Gastrocnemius medialis (tissue), 4 donors: ENCODE results near the gene SYCP2. TPM values are rescaled to one million over a fixed set of nuclear protein-coding genes. Genes with fewer than 3 reads are reported as not detected.

Experiments
- ATAC-seq, 2 donors: fragments of 150-250 bp; one replicate each; pipeline ENCODE4 v1.9.1; 2016
- DNase-seq, 2 donors: peaks; one replicate each; pipeline ENCODE4 v3.0.0-alpha.2; 2019
- H3K27ac ChIP-seq, 4 donors: fragments of 200-600 bp; sonication (generic); 1 replicate in 1 of 4; 2 replicates in 3 of 4; pipeline ENCODE4 v1.5.1; 2016 to 2018; ENCODE audit warnings: mild to moderate bottlenecking in 2 of 4, moderate library complexity in 1 of 4
- H3K27me3 ChIP-seq, 3 donors: fragments of 200-600 bp; sonication (generic) in 2 of 3; 1 replicate in 1 of 3; 2 replicates in 2 of 3; pipeline versions ENCODE4 v1.5.1 to v1.6.0; 2016 to 2019; ENCODE audit warnings: mild to moderate bottlenecking in 1 of 3, moderate library complexity in 1 of 3
- H3K36me3 ChIP-seq, 2 donors: fragments of 200-600 bp; sonication (generic) in 1 of 2; one replicate each; pipeline ENCODE4 v1.5.1; 2017 to 2018
- H3K4me1 ChIP-seq, 2 donors: fragments of 200-600 bp; sonication (generic) in 1 of 2; one replicate each; pipeline ENCODE4 v1.5.1; 2016 to 2017; ENCODE audit warnings: mild to moderate bottlenecking in 2 of 2
- H3K4me3 ChIP-seq, 4 donors: fragments of 200-600 bp; sonication (generic) in 3 of 4; 1 replicate in 1 of 4; 2 replicates in 3 of 4; pipeline ENCODE4 v1.5.1; 2016 to 2019; ENCODE audit warnings: mild to moderate bottlenecking in 2 of 4
- H3K9me3 ChIP-seq, 3 donors: fragments of 200-600 bp; sonication (generic) in 2 of 3; 1 replicate in 1 of 3; 2 replicates in 2 of 3; pipeline ENCODE4 v1.5.1; 2016 to 2019
- CTCF ChIP-seq, 5 experiments: fragments of 450-650 bp in 3 of 5; fragments of 200-600 bp in 2 of 5; sonication (generic) in 2 of 5; IDR thresholded peaks in 4 of 5; conservative IDR thresholded peaks in 1 of 5; 1 replicate in 4 of 5; 2 replicates in 1 of 5; pipeline ENCODE4 v1.5.1; 2016 to 2019; ENCODE audit warnings: antibody characterized with exemption in 5 of 5, mild to moderate bottlenecking in 3 of 5, moderate library complexity in 3 of 5
- POLR2A ChIP-seq, 2 donors: fragments of 450-650 bp; IDR thresholded peaks; one replicate each; pipeline ENCODE4 v1.6.1; 2017; ENCODE audit warnings: antibody characterized with exemption in 2 of 2, mild to moderate bottlenecking in 2 of 2, moderate library complexity in 2 of 2
- in situ Hi-C, 4 donors: fragments of 200-750 bp; cut with MboI; loops; one replicate each; pipeline versions ENCODE4 v1.15.0 to v1.8.0; 2017; ENCODE audit warnings: low sequenced_read_pairs in 4 of 4
- intact Hi-C: fragments of 100-400 bp; cut with DNase I; formaldehyde crosslinking; loops from one replicate; pipeline ENCODE4 v1.15.1; 2023; ENCODE audit warnings: low total_unique reads
- total RNA-seq, 4 donors: library from RNA; depleted of rRNA; stranded (reverse); fragments of >200 nt; gene quantifications; one replicate each; pipeline versions ENCODE4 v1.1.0 to v1.2.3, GENCODE V29; 2016

Gene SYCP2
- total RNA-seq, 4 donors from 2014 or later = 0.10 to 0.78 (median 0.39) TPM

- H3K9me3 ChIP-seq = no peaks in the 10 kb centered on the region
- H3K27ac ChIP-seq = peak overlapping the region in 1 of 4 donors; percentile 28
- ATAC-seq (no peak), DNase-seq (no peak)
- in situ Hi-C loops = no loop called here
- no peak overlapping the region for H3K4me3 ChIP-seq
- no peaks in the 10 kb centered on the region for H3K36me3 ChIP-seq
- H3K27me3 ChIP-seq = no peaks in the 10 kb centered on the region
- TF ChIP-seq CTCF (IDR thresholded peaks at IDR 0.05 in 4 of 5, conservative IDR thresholded peaks at IDR 0.05 in 1 of 5) (no peak), POLR2A (IDR thresholded peaks at IDR 0.05) (no peak)
- H3K4me1 ChIP-seq = no peaks in the 10 kb centered on the region
- intact Hi-C loops = no loop called here
Observed at GRCh38 chr20:59819496-59820203, 113.8 kb downstream of the SYCP2 start.

DNA sequence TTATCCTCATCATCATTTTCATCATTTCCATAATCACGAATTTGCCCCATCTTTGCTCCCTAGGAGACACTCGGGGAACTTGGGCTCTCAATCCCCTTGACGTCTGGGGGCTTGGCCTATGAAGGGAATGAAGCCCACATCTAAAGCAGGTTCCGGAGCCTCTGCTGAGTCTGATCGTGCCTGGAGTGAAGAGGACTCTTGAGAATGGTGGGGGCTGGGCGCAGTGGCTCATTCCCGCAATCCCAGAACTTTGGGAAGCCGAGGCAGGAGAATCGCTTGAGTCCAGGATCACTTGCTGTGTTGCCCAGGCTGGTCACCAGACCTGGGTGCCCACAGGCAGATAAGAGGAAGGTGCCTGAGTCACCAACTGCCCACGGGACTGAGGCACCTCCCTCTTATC, 114.5 kb downstream of the SYCP2 start:
- Histone ChIP-seq H3K36me3 (no peaks in the 10 kb centered on the region), H3K4me1 (no peaks in the 10 kb centered on the region), H3K27me3 (no peaks in the 10 kb centered on the region), H3K27ac (no peak overlapping the region), H3K4me3 (no peak overlapping the region), H3K9me3 (no peaks in the 10 kb centered on the region)
- no peak for TF ChIP-seq CTCF (IDR thresholded peaks at IDR 0.05 in 4 of 5, conservative IDR thresholded peaks at IDR 0.05 in 1 of 5)
- TF ChIP-seq POLR2A (IDR thresholded peaks at IDR 0.05) = no peak
- ATAC-seq (no peak), DNase-seq (no peak)
- intact Hi-C loops = no loop called here
- in situ Hi-C loops = no loop called here

DNA sequence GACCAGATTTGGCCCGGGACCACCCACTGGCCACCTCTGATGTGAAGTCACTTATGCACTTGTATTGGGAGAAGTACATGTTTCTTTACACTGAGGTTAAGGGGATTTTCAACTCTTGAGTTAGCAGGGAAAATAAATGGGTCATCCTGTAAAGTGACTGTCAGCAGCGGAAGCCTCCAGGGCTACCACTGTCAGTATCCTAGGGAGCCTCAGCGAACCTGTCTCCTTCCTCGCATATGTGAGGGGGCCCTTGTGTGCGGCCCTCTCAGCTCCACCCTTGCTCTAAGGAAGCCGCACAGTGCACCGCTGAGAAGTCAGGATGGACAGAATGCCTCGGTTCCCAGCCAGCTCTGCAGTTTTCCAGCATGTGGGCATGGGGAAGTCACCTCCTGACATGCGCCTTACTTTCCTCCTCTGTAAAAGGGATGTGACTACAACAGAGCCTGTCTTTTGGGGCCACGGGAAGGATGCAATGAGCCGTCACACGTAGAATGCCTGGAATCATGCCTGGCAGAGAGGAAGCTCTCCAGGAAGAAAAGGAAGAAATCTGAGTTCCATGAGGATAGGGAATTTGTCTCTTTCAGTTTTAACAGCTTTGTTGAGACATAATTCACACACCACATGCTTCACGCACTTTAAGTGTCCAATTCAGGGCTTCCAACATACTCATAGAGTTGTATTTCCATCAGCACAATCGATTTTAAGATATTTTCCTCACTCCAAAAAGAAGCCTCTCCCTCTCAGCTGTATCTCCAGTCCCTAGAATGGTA, 115.4 kb downstream of the SYCP2 start:
- no peaks in the 10 kb centered on the region for H3K4me1 ChIP-seq
- H3K27me3 ChIP-seq = no peaks in the 10 kb centered on the region
- H3K36me3 ChIP-seq = no peaks in the 10 kb centered on the region
- in situ Hi-C loops = no loop called here
- no peak overlapping the region for H3K27ac ChIP-seq
- intact Hi-C loops = no loop called here
- H3K4me3 ChIP-seq = no peak overlapping the region
- ATAC-seq (no peak), DNase-seq (no peak)
- H3K9me3 ChIP-seq = no peaks in the 10 kb centered on the region
- TF ChIP-seq CTCF (IDR thresholded peaks at IDR 0.05 in 4 of 5, conservative IDR thresholded peaks at IDR 0.05 in 1 of 5) (no peak), POLR2A (IDR thresholded peaks at IDR 0.05) (no peak)

DNA sequence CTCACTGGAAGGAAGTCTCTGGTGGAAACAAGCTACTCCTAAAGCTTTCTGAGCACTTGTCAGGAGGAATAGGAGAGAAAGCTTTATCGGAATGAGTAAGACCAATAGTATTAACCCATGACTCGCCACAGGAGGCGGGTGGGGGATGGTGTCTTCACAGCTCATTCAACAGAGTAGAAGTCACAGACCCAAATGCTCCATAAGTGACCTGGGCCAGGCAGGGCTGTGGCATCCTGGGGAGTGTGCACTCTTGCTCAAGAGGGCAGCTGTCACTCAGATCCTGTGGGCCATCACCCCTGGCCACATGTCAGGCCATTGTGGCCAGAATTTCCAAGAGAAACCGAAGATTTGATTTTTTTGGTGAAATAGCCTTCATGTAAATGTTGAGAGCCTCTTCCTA, 116.0 kb downstream of the SYCP2 start:
- intact Hi-C loops (no loop called here), in situ Hi-C loops (no loop called here)
- Histone ChIP-seq H3K4me3 (no peak overlapping the region), H3K4me1 (no peaks in the 10 kb centered on the region), H3K27me3 (no peaks in the 10 kb centered on the region), H3K9me3 (no peaks in the 10 kb centered on the region), H3K36me3 (no peaks in the 10 kb centered on the region), H3K27ac (no peak overlapping the region)
- DNase-seq (no peak), ATAC-seq (no peak)
- TF ChIP-seq CTCF (IDR thresholded peaks at IDR 0.05 in 4 of 5, conservative IDR thresholded peaks at IDR 0.05 in 1 of 5) = no peak
- no peak for TF ChIP-seq POLR2A (IDR thresholded peaks at IDR 0.05)
